ENCODE data around the gene SCN5A.

SCN5A gene

DNA sequence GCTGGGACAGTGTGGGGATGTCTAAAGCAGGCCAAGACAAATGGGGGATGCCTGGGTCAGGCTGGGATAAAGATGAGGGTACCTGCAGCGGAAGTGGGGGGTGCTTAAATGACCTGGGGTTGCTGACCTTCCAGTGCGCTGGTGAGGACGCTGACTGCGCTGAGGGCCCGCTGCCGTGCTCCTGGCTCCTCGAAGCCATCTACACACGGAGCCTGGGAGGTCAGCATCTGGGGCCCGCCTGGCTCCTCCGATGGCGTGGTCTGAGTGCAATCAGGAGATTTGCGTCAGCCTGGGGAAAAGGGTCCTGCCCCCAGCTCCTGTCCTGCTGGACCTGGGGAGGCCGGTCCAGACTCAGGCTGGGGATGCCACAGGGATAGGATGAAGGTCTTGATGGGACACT is 50.7 kb downstream of the SCN5A start:
- Histone ChIP-seq H3K4me3 (ENCODE audit: low read depth in 1 of 2, low read length in 1 of 2) (no peak overlapping the region), H3K36me3 (no peaks in the 10 kb centered on the region)
- no peak for TF ChIP-seq CTCF (IDR thresholded peaks at IDR 0.05)

GRCh38 chr3:38597502-38598060 is 51.9 kb downstream of the SCN5A start:
- TF ChIP-seq CTCF (IDR thresholded peaks at IDR 0.05) = no peak
- Histone ChIP-seq H3K9me3 (no peaks in the 10 kb centered on the region), H3K36me3 (no peaks in the 10 kb centered on the region), H3K4me1 (ENCODE audit: control insufficient read depth in 1 of 2, insufficient read depth in 1 of 2, low read depth in 1 of 2, low read length in 1 of 2) (no peaks in the 10 kb centered on the region), H3K27ac (no peak overlapping the region), H3K27me3 (peaks cover 8% of the 10 kb centered on the region), H3K4me3 (ENCODE audit: low read depth in 1 of 2, low read length in 1 of 2) (no peak overlapping the region)

More for the DNA sequence above, 50.7 kb downstream of the SCN5A start:
- Histone ChIP-seq H3K9me3 (no peaks in the 10 kb centered on the region), H3K27ac (no peak overlapping the region), H3K4me1 (ENCODE audit: control insufficient read depth in 1 of 2, insufficient read depth in 1 of 2, low read depth in 1 of 2, low read length in 1 of 2) (no peaks in the 10 kb centered on the region), H3K27me3 (no peaks in the 10 kb centered on the region)

DNA sequence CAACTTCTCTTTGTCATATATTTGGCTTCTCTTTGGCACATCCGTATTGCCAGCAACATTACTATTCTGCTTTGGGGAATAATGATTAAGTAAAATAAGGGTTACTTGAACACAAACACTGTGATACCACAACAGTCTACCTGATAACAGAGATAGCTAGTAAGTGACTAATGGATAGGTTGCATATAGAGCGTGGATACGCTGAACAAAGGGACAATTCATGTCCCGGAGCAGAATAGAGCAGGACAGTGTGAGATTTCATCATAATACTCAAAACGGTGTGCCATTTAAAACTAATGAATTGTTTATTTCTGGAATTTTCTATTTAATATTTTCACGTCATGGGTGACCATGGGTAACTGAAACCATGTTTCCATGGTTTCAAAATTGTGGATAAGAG is 54.1 kb downstream of the SCN5A start:
- H3K9me3 ChIP-seq = no peaks in the 10 kb centered on the region
- no peak overlapping the region for H3K27ac ChIP-seq
- no peak for TF ChIP-seq CTCF (IDR thresholded peaks at IDR 0.05)
- H3K36me3 ChIP-seq = no peaks in the 10 kb centered on the region
- H3K4me3 ChIP-seq (ENCODE audit: low read depth in 1 of 2, low read length in 1 of 2) = no peak overlapping the region
- peaks cover 10% of the 10 kb centered on the region for H3K27me3 ChIP-seq
- H3K4me1 ChIP-seq (ENCODE audit: control insufficient read depth in 1 of 2, insufficient read depth in 1 of 2, low read depth in 1 of 2, low read length in 1 of 2) = no peaks in the 10 kb centered on the region

GRCh38 chr3:38590521-38590920 is 59.0 kb downstream of the SCN5A start:
- peaks cover 10% of the 10 kb centered on the region for H3K27me3 ChIP-seq
- H3K36me3 ChIP-seq = no peaks in the 10 kb centered on the region
- no peak for TF ChIP-seq CTCF (IDR thresholded peaks at IDR 0.05)
- no peak overlapping the region for H3K27ac ChIP-seq
- H3K9me3 ChIP-seq = no peaks in the 10 kb centered on the region
- H3K4me1 ChIP-seq (ENCODE audit: control insufficient read depth in 1 of 2, insufficient read depth in 1 of 2, low read depth in 1 of 2, low read length in 1 of 2) = no peaks in the 10 kb centered on the region
- H3K4me3 ChIP-seq (ENCODE audit: low read depth in 1 of 2, low read length in 1 of 2) = no peak overlapping the region

- H3K4me1 ChIP-seq (ENCODE audit: control insufficient read depth in 1 of 2, insufficient read depth in 1 of 2, low read depth in 1 of 2, low read length in 1 of 2) = no peaks in the 10 kb centered on the region
- no peak overlapping the region for H3K4me3 ChIP-seq (ENCODE audit: low read depth in 1 of 2, low read length in 1 of 2)
- H3K27ac ChIP-seq = no peak overlapping the region
- H3K36me3 ChIP-seq = no peaks in the 10 kb centered on the region
- no peaks in the 10 kb centered on the region for H3K9me3 ChIP-seq
- peaks cover 10% of the 10 kb centered on the region for H3K27me3 ChIP-seq
- no peak for TF ChIP-seq CTCF (IDR thresholded peaks at IDR 0.05)
Measured at GRCh38 chr3:38588995-38589937, 60.2 kb downstream of the SCN5A start.

Measured in neutrophil (primary cell).